SK-N-DZ (cell line): Measurements from ENCODE around the gene PRDM16.

Source experiments
- DNase-seq: peaks from one replicate; pipeline ENCODE4 v3.0.0-alpha.2; 2015; ENCODE audit warnings: low spot score

The PRDM16 gene

DNA sequence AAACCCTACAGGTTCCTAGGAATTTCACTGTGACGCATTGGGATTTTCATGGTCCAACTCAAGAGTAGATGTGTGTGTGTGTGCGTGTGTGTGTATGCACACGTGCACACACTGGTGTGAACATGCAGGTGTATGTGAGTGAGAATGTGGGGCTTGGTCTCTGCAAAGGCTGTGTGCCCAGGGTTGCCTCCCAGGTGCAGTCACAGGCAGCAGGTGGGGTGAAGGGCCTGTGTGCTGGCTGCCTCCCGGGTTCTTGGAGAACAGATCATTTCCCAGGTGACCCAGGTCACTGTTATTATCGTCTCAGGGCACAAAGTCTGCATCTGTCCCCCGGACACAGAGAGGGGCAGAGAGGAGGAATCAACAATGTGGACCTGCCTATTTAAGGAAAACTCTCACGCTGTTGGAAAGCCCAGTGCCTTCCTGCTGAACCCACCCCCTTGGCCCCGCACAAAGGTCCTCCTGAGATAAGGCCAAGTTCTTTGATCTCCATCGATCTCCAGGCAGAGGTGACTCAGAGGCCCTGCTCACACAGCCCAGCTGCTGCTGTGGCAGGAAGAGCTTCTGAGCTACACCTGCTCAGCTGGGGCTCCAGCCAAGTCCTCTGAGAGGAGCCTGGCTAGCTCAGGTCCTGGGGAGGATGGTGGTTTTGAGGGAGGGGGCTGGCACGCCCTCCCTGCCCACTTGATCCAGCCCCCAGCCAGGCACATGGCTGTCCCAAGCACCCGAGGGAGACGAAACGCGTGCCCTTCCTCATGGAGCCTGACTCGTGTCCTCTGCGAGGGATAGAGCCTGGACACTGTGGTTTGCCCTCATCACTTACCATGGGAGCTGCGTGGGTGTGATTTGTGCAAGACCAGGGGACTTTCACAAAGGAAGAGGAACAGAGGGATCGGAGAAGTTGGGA lies 251.5 kb downstream of the PRDM16 start:
- no peak for DNase-seq

DNA sequence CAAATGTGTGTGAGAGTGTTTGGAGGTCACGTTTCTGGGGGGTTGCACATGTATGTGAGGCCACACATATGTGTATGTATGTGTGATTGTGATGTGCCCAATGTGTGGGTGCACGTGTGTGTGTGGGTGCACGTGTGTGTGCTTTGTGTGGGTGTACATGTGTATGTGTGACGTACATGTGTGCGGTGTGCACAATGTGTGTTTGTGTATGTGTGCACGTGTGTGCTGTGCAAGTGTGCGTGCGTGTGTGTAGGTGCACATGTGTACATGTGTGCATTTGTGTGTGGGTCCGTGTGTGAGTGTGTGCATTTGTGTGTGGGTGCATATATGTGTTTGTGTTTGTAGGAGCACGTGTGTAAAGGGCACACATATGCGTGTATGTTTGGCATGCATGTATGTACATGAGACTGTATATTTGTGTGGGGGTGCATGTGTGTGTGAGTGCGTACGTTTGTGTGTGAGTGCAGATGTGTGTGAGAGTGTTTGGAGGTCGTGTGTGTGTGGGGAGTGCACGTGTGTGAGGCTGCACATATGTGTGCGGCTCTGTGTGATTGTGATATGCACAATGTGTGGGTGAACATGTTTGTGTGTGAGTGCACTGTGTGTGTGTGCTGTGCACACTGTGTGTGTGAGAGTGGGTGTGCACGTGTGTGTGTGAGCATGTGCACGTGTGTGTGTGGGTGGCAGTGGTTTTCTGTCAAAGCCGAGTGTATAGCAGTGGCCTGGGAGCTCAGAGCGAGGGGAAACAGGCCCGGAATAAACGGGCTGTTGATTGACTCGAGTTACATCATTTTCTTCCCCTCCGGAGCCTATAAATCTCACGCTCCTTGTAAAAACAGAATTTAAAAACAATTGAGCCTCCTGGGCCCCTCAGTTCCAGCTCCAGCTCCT lies 252.8 kb downstream of the PRDM16 start:
- no peak for DNase-seq

DNA sequence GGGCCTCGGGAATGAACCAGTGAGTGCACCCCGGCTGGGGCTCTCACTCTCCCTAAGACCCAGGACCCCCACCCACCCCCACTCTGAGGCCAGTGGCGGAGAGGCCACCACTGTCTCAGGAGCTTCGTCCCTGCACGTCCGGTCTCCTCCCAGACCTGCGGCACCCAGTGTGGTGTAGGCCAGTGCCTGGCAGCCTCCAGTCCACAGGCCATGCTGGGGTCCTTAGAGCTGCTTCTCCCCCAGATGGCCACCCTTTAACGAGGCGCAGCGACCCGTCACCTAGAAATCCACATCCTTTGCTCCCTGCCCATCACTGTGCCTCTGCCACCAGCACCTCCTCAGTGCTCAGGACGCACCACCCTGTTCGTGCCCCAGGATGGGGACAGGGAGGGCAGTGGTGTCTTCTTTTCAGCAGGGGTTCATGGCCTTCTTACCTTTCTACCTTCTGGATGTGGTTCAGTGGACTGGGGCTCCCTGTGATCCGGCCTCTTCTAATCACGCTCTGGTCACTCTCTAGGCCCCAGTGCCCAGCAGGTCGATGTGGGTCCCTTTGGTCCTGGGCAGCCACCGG lies 253.5 kb downstream of the PRDM16 start:
- no peak for DNase-seq

DNA sequence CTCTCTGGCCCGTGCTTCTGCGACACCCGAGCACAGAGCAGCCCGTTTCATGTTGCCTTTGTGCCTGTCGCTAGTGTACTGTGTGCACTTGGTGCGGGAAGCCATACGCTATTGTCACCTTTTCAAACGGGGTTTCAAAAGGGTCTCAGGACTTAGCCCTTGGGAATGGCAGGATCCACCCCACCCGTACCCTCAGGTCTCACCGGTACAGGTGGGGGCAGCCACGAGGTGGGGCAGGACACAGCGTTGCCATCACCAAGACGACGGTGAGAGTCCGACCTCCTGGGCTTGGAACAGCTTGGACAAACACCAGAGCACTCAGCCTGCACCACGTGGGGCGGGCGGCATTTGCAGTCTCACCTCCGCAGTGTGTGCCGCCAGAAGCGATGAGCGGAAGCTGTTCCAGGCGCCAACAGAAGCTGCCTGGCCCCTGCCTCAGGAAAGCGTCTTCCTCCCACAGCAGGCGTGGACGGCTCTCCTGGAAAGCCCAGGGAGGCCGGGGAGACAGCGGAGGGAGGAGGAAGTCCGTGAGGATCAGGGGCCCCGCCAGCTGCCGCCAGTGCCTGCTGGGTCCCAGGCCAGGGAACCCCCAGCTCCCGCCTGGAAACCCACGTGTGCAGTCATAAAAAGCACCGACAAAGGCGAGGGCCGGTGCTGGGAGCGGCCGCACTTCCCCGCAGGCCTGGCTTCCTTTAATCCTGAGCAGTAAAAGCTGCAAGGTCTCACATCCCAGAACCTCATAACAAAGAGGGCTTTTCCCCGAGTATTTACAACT lies 254.2 kb downstream of the PRDM16 start:
- DNase-seq: no peak

DNA sequence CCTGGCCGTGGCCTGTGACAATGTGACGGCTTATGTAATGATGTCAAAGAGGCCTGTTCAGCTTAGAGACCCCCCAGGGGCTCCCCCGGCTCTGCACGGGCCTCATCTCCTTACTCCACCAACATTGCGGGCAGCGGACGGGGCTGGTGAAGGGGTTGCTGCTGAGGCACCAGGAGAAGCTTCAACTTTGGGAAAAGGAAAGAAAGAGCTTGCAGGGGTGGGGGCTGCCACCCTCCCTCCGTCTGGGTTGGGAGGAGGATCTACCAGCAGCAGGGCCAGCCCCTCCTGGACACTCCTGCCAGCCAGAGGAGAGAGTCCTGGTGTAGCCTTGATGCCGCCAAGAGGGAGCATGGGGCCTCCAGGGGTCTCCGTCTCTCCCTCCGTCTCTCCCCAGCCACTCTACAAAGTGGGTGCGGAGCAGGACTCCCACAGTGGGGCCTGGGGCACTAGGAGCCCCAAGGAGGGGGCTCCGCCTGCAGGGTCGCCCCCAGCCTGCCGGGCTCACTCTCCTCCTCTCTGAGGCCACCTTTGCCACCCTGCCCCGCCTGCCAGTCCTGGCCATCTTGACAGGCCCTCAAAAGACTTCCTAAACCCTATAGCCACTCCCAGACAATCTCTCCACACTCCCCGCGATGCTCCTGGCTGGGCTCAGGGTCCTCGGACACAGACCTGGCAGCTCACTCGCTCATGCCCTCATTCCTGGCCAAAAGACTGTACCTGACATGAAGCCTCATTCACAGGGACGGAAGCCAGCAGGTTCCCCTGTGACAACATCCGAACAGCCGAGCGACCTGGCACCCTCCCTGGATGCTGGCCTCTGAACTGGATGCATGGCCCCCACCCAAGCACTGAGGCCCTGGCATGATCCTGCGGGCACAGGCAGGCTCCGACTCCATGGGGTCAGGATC lies 255.0 kb downstream of the PRDM16 start:
- DNase-seq: no peak

DNA sequence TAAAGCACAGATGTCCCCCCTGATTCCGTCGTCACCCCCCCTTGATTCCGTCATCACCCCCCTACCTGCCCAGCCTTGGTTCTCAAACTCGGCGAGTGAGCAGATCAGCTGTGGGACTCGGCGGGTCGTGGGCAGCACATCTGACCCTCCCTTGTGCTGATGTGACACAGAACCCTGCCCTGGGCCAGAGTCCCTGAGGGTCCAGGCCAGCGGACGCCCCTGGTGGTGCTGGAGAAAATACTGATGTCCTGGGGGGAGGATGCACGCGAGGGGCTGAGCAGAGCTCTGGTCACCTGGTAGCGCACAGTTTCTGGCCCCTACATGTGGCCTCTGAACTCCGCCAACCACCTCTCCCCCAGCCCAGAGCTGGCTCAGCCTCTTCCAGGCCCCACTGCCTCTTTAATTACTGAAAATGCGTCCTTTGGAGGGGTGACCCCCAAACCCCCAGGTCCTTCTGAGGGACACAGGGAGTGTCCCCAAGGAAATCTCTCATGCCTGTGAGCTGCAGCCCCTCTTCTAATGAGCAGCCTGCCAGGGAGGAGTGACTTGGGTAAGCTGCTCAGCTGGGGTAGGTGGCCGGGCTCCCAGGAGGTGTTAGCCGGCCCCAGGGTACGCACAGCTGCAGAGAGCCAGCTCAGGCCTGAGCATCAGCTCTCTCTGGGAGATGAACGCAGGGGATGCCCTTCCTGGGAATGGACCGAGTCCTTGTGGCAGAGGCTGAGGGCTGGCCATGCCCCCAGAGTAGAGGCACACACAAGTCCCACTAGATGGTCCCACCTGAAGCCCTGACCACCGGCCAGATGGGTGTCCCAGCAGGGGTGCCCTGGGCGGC lies 255.9 kb downstream of the PRDM16 start:
- no peak for DNase-seq

DNA sequence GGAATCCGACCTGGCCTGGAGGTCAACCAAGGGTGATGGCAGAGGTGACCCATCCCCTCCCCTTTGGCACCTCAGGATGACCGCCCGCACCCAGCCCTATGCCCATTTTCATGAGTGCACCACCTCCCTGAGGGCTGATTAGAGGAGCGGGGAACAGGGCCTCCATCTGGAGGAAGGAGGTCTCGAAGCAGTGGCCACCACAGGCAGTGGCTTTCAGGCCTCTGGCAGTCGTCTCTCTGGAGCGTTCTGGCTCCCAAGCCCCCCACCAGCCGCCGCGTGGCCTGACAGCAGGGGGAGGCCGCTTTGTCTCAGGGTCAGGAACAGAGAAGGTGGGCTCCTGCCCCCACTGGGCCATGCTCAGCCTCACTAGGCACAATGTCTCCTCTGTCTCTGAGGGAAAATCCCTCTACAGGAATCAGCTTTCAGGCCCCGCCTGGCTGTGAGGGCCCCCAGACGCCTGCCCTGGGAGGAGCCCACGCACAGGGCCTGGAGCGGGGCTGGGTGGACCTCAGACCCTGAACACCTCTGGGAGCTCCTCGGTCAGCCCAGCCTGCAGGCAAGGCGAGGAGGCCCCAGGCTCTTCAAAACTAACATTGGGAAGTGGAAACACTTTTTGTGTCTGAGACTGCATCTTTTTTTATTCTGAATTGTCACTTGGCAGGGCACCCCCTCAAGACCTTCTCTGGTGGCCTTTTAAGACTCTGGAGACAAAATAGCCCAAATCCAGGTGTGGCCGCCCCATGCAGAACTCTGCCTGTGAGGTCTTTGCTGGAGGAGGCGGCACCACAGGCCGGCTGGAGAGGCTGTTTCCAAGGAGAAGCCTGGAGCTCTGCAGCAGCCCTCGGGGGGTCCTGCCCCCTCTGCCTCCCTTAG lies 257.7 kb downstream of the PRDM16 start:
- DNase-seq: no peak

DNA sequence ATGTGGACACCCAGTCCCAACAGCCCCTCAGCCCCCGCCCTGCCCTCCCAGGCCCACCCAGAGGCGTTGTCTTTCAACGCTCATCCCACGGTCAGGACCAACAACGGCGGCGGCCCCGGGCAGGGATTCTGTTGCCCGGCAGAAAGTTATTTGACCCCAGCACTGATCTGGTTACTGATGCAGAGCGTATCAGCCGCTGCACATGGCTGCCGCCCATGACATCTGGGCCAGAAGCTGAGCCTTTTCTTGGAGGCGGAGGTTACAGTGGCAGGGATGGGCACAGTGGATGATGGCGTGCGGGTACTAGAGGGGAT lies 258.3 kb downstream of the PRDM16 start:
- no peak for DNase-seq

DNA sequence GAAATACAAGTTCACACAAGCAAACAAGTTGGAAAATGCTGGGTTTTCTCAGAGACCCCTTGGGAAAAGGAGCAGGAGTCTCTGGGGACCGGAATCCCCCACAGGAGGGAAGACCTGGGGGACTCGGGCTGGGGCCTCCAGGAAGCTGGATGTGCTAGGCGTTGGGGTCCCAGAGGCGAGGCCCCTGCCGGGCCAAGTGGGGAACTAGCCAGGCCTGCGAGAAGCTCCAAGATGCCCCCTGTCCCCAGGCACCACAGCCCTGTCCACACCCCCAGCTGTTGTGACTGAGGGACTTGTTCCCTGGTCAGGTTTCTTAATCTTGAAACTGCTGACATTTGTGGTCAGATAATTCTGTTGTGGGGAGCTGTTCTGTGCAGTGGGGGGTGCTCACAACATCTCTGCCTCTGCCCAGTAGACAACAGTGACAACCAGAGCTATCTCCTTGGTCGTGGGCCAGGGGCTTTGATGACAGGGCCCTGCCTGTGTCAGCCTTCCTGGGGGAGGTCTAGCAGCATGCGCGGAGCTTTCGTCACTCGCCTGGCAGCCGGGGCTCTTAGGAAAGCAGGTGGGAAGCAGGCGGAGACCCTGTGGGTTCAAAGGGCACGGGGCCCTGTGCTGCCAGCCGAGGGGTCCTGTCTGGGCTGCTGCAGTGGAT lies 259.1 kb downstream of the PRDM16 start:
- no peak for DNase-seq

DNA sequence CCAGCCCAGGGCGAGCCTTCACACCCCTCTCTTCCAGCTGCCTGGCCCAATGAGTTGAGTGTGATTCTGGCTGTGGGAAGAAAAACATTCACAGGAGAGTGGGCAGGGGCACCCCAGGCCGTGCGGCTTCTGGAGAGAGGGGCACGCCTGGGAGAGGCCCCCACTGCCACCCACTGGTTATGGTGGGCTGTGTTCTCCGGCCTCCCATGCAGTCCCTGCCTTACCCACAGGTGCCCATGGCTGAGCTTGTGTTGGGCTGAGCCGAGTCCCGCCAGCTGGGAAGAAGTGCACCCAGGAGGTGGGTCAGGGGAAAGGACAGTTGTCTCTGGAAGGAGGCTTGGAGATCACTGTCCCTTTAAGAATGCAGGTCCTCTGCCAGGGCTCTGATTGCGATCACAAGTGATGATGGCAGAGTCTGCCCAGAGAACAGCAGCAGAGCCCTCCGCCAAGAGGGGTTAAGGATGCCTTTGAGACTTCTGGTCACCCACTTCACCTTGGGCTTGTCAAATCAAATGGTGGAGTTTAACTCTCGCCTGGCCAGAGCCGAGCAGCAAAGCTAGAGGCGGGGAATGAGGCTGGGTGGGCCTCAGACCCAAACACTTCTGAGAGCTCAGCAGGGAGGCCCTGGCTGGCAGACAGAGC lies 260.8 kb downstream of the PRDM16 start:
- no peak for DNase-seq

DNA sequence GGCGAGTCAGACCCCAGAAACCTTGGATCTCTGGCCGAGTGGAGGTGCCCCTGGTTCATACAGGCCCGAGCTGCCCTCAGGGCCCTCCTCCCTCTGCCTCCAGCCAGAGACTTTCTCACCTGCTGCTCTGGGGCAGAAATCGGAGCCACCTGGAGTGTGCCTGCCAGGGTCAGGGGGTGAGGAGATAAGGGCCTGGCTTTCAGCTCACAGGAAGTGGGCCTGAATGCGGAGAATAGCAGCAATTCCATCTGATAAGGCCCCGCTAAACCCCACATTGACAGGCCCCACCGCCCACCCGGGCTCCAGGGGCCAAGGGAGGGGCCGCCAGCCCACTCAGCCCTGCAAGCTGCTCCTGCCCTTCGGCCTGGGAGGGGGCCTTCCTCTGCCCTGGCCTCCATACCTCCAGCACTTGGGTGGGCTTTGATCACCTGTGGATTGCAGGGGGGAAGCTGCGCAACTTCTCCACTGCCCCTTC lies 261.8 kb downstream of the PRDM16 start:
- no peak for DNase-seq

DNA sequence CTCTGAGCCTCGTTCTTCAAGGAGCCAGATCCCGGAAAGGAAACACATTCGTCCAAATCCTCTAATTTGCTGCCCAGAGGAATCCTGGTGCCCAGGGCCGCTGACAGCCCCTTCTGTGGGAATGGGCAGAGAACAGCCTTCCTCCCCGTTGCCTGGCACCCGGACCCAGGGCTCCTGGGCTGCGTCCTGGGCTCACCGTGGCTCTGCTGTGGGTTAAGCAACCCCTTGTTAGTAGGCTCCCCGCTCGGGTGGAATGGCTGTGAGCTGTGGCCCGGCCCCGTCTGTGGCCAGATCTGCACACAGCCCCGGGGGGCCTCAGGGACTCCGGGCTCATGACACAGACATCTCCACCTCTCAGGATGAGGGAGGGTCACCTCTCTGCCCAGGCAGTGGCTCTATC lies 262.6 kb downstream of the PRDM16 start:
- DNase-seq: no peak

DNA sequence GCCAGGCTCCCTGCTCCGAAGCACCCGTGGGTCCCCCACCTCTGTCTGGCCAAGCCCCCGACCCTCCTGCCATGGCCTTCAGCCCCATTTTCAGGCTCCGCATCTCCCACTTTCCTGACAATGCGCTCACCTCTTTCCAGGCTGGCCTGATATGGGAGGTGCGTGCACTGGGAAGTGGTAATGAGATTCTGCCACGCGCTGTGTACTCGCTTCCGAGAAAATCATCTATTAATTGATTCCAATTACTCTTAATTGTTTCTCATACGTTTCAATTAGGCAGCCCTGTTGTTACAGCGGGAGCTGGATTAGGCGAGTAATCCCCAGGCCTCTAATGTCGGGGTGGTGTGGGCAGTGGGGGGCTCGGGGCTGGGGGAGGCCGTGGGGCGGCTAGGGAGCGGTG lies 263.0 kb downstream of the PRDM16 start:
- DNase-seq: no peak

DNA sequence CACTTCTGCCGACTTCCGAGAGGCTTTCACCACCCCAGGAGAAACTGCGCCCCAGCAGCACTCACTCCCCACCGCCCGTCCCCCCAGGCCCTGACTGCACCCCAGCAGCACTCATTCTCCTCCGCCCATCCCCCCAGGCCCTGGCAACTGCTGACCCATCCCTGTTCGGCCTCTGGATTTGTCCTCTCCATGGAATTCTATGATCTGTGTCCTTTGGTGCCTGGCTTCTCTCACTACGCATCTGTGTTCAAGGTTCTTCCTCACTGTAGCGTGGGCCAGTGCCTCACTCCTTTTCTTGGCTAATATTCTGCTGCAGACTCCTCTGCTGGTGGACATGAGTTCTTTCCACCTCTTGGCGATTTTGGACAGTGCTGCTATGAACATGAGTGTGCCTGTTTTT lies 263.7 kb downstream of the PRDM16 start:
- DNase-seq: no peak

DNA sequence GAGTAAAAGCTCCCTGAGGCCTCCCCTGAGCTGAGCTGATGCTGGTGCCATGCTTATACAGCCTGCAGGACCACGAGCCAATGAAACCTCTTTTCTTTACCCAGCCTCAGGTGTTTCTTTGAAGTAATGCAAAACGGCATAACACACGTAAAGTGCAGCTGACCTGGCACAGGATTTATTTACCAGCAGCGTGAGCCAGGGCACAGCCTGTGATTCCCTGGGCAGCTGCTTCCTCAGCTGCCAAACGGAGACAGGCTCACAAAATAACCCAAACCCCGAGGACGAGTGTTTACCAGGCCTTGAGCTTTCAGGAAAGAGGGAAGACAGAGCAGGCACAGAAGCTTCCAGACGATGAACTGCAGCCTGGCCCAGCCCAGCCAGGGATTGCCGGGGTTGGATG lies 264.9 kb downstream of the PRDM16 start:
- DNase-seq: no peak

DNA sequence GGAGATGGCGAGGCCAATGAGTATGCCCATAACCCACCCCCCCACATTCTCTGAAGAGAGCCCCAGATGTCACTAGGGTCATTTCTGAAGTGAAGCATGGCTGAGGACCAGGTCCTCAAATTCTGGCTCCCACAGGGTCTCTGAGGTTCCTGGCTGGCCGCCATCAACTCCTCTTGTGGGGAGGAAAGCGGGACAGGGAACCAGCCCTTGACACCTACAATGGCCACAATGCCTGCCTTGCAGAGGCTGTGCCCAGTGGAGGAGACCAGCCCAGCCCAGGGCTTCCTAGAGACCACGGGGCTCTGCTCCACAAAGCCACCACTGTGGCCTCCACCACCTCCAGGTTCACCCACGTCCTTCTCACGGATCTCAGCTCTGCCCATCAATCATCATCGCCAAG lies 265.4 kb downstream of the PRDM16 start:
- no peak for DNase-seq
